ENCODE data around the gene OR1J2. TPM values are rescaled to one million over a fixed set of nuclear protein-coding genes. Genes with fewer than 3 reads are reported as not detected.

Gene OR1J2
- total and polyA plus RNA-seq, 2 of the 8 experiments (the other 6 are each of a cell fraction or from before 2014, with no cell fraction given): not detected

DNA sequence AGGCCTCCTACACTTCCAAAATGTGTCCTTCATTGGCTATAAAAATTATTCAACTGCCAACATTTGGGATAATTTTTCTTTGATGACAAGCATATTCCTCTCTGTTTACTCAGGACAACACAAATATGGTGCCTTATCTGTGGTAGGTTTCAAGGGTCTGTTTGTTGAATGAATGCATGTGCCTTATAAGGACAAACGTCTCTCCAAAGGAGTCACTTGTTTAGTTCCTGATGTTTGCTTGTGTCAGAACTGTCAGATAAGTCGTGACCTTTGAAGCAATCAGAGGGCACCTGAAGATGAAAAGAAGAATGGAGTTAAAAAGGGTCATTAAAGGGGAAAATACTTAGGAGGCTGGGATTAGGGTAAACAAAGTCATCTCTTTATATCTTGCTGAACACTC lies 3.6 kb upstream of the OR1J2 start (continued):
- TF ChIP-seq, protein P1, sequence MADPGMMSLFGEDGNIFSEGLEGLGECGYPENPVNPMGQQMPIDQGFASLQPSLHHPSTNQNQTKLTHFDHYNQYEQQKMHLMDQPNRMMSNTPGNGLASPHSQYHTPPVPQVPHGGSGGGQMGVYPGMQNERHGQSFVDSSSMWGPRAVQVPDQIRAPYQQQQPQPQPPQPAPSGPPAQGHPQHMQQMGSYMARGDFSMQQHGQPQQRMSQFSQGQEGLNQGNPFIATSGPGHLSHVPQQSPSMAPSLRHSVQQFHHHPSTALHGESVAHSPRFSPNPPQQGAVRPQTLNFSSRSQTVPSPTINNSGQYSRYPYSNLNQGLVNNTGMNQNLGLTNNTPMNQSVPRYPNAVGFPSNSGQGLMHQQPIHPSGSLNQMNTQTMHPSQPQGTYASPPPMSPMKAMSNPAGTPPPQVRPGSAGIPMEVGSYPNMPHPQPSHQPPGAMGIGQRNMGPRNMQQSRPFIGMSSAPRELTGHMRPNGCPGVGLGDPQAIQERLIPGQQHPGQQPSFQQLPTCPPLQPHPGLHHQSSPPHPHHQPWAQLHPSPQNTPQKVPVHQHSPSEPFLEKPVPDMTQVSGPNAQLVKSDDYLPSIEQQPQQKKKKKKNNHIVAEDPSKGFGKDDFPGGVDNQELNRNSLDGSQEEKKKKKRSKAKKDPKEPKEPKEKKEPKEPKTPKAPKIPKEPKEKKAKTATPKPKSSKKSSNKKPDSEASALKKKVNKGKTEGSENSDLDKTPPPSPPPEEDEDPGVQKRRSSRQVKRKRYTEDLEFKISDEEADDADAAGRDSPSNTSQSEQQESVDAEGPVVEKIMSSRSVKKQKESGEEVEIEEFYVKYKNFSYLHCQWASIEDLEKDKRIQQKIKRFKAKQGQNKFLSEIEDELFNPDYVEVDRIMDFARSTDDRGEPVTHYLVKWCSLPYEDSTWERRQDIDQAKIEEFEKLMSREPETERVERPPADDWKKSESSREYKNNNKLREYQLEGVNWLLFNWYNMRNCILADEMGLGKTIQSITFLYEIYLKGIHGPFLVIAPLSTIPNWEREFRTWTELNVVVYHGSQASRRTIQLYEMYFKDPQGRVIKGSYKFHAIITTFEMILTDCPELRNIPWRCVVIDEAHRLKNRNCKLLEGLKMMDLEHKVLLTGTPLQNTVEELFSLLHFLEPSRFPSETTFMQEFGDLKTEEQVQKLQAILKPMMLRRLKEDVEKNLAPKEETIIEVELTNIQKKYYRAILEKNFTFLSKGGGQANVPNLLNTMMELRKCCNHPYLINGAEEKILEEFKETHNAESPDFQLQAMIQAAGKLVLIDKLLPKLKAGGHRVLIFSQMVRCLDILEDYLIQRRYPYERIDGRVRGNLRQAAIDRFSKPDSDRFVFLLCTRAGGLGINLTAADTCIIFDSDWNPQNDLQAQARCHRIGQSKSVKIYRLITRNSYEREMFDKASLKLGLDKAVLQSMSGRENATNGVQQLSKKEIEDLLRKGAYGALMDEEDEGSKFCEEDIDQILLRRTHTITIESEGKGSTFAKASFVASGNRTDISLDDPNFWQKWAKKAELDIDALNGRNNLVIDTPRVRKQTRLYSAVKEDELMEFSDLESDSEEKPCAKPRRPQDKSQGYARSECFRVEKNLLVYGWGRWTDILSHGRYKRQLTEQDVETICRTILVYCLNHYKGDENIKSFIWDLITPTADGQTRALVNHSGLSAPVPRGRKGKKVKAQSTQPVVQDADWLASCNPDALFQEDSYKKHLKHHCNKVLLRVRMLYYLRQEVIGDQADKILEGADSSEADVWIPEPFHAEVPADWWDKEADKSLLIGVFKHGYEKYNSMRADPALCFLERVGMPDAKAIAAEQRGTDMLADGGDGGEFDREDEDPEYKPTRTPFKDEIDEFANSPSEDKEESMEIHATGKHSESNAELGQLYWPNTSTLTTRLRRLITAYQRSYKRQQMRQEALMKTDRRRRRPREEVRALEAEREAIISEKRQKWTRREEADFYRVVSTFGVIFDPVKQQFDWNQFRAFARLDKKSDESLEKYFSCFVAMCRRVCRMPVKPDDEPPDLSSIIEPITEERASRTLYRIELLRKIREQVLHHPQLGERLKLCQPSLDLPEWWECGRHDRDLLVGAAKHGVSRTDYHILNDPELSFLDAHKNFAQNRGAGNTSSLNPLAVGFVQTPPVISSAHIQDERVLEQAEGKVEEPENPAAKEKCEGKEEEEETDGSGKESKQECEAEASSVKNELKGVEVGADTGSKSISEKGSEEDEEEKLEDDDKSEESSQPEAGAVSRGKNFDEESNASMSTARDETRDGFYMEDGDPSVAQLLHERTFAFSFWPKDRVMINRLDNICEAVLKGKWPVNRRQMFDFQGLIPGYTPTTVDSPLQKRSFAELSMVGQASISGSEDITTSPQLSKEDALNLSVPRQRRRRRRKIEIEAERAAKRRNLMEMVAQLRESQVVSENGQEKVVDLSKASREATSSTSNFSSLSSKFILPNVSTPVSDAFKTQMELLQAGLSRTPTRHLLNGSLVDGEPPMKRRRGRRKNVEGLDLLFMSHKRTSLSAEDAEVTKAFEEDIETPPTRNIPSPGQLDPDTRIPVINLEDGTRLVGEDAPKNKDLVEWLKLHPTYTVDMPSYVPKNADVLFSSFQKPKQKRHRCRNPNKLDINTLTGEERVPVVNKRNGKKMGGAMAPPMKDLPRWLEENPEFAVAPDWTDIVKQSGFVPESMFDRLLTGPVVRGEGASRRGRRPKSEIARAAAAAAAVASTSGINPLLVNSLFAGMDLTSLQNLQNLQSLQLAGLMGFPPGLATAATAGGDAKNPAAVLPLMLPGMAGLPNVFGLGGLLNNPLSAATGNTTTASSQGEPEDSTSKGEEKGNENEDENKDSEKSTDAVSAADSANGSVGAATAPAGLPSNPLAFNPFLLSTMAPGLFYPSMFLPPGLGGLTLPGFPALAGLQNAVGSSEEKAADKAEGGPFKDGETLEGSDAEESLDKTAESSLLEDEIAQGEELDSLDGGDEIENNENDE (IDR thresholded peaks at IDR 0.05; ENCODE audit: insufficient replicate concordance, low read length): no peak
- TF ChIP-seq CBX5 (IDR thresholded peaks at IDR 0.05; ENCODE audit: low read depth, low read length): no peak
- no peak for TF ChIP-seq YY1 (IDR thresholded peaks at IDR 0.05; ENCODE audit: low read depth, low read length)
- no peak for TF ChIP-seq RBBP5 (IDR thresholded peaks at IDR 0.05; ENCODE audit: borderline replicate concordance, low read depth, low read length)

All from H1 (cell line).